DND-41 (cell line): ENCODE measurements around the gene SHLD3.
"Not testable (repeated sequence)": the region's sequence is repeated elsewhere in the genome, so short reads cannot be mapped to it uniquely, and the experiment has no call there.

Source experiments
- ATAC-seq: fragments of 200-7000 bp; cut with Tn5 transposase; 3 replicates; pipeline ENCODE4 v1.9.1; 2021; ENCODE audit warnings: low read depth; ENCODE audit not compliant: insufficient read depth
- DNase-seq: peaks from one replicate; pipeline ENCODE4 v3.0.0-alpha.2; 2020
- H2AFZ ChIP-seq: 2 replicates; pipeline ENCODE4 v1.6.0; 2012; ENCODE audit warnings: low read depth, low read length
- H3K27ac ChIP-seq: 2 replicates; pipeline ENCODE4 v1.5.1; 2012; ENCODE audit warnings: low read length, inconsistent platforms
- H3K27me3 ChIP-seq: fragments of 200-600 bp; sonication (generic); 2 replicates; pipeline ENCODE4 v1.6.0; 2012; ENCODE audit warnings: low read length, mild to moderate bottlenecking, inconsistent platforms; ENCODE audit not compliant: insufficient read depth, poor library complexity
- H3K36me3 ChIP-seq: 2 replicates; pipeline ENCODE4 v1.5.1; 2012; ENCODE audit warnings: low read length, inconsistent platforms; ENCODE audit not compliant: insufficient read depth
- H3K4me1 ChIP-seq: 2 replicates; pipeline ENCODE4 v1.5.1; 2012; ENCODE audit warnings: mild to moderate bottlenecking, low read length; ENCODE audit not compliant: insufficient read depth
- H3K4me2 ChIP-seq: 2 replicates; pipeline ENCODE4 v1.6.0; 2012; ENCODE audit warnings: mild to moderate bottlenecking, moderate library complexity, low read length, inconsistent platforms; ENCODE audit not compliant: insufficient read depth
- H3K4me3 ChIP-seq, 2 experiments: fragments of 200-600 bp in 1 of 2; shearing (Covaris generic) in 1 of 2; 2 replicates each; pipeline ENCODE4 v1.5.1; 2012 to 2016; ENCODE audit warnings: inconsistent platforms in 2 of 2, low read length in 2 of 2, mild to moderate bottlenecking in 2 of 2, low read depth in 1 of 2, moderate library complexity in 1 of 2
- H3K79me2 ChIP-seq: 2 replicates; pipeline ENCODE4 v1.6.0; 2012; ENCODE audit warnings: low read length, inconsistent platforms; ENCODE audit not compliant: insufficient read depth
- H3K9ac ChIP-seq: 2 replicates; pipeline ENCODE4 v1.6.0; 2012; ENCODE audit warnings: low read depth, mild to moderate bottlenecking, inconsistent platforms, low read length, moderate library complexity
- H3K9me3 ChIP-seq: 2 replicates; pipeline ENCODE4 v1.5.1; 2012; ENCODE audit warnings: low read length, moderate library complexity, mild to moderate bottlenecking, inconsistent platforms; ENCODE audit not compliant: insufficient read depth, severe bottlenecking
- H4K20me1 ChIP-seq: 2 replicates; pipeline ENCODE4 v1.6.0; 2012; ENCODE audit warnings: low read length; ENCODE audit not compliant: insufficient read depth
- EZH2 ChIP-seq: IDR thresholded peaks from 3 replicates; pipeline ENCODE4 v1.6.1; 2012; ENCODE audit warnings: borderline replicate concordance, low read depth, mild to moderate bottlenecking, moderate library complexity, low read length, inconsistent platforms; ENCODE audit not compliant: severe bottlenecking
- TF ChIP-seq, protein P1 (sequence below): IDR thresholded peaks from 2 replicates; pipeline ENCODE4 v1.5.1; 2012; ENCODE audit warnings: borderline replicate concordance, low read length, moderate library complexity, mild to moderate bottlenecking; ENCODE audit not compliant: poor library complexity, severe bottlenecking; ENCODE audit errors: extremely low read depth

SHLD3 gene, protein sequence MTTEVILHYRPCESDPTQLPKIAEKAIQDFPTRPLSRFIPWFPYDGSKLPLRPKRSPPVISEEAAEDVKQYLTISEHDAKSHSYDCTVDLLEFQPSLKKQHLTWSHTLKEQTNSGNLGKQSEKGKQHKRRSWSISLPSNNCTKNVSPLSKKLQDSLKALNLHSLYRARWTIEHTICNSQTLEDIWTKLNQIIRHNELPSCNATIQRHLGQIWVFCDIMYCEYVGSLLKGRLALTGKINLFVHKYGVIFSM

DNA sequence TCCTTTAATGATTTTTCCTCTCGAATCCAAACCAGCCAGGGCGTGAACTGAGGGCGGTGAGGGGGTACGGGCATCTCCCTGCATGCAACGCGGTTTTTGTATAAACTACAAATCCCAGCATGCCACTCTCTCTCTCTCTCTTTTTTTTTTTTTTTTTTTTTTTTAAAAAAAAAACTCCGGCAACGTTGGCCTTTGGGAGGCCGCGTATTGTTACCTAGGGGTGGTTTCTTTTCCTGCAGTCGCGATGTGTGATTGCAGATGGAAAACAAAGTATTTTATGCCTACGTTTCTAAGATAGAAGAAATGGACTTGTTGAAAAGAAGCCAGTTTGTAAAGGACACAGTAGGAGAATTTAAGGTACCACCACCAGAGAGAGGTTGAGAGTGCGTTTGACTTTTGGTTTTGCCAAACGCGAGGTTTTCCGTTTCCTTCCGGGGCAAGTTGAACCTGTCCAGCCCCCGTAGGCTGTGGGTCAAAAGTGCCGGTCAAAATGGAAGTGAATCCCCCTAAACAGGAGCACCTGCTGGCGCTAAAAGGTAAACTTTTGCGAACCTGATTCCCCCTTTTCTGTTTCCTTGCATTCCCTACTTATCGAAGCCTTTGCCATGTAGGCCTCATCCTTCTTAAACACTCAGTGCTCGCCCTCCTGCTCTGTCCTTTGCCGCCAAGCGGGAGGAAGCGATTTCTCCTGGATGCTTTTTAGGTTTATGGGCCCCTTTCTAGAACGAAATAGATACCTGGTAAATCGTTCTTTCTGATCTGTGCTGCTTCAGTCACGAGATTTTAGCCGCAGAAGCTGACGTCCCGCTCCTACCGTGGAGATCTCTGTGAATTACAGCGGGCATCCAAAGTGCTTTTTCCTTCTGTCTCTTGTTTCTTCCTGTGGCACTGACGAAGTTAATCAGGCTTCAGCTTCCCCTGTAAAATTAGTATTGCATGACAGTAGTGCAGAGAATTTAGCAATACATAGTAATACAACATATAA lies at the start of gene SHLD3, which contains the start of gene TRAPPC13:
TSS of gene SHLD3 (plus strand) at position 457 of the 985 bp plus-strand sequence. CDS start 4,561 bp downstream, outside the sequence.
TSS of gene TRAPPC13 (plus strand) at position 457 of the 985 bp plus-strand sequence. CDS start at position 491, 34 bp downstream.
- peaks cover 12% of the 10 kb centered on the region for H3K36me3 ChIP-seq
- peak within 1 kb of the TSS; percentile 98 for H3K4me3 ChIP-seq
- ATAC-seq (peak; percentile 75), DNase-seq (peak; percentile 86)
- H2AFZ ChIP-seq, result peak within 1 kb of the TSS; percentile 98
- peak within 1 kb of the TSS; percentile 95 for H3K27ac ChIP-seq
- H3K79me2 ChIP-seq, result peaks cover 93% of the 10 kb centered on the region
- H3K27me3 ChIP-seq, result no peaks in the 10 kb centered on the region
- H4K20me1 ChIP-seq, result no peaks in the 10 kb centered on the region
- peak within 1 kb of the TSS; percentile 88 for H3K4me2 ChIP-seq
- peak within 1 kb of the TSS; percentile 71 for H3K9ac ChIP-seq
- peaks cover 50% of the 10 kb centered on the region for H3K4me1 ChIP-seq
- TF ChIP-seq, protein P1, sequence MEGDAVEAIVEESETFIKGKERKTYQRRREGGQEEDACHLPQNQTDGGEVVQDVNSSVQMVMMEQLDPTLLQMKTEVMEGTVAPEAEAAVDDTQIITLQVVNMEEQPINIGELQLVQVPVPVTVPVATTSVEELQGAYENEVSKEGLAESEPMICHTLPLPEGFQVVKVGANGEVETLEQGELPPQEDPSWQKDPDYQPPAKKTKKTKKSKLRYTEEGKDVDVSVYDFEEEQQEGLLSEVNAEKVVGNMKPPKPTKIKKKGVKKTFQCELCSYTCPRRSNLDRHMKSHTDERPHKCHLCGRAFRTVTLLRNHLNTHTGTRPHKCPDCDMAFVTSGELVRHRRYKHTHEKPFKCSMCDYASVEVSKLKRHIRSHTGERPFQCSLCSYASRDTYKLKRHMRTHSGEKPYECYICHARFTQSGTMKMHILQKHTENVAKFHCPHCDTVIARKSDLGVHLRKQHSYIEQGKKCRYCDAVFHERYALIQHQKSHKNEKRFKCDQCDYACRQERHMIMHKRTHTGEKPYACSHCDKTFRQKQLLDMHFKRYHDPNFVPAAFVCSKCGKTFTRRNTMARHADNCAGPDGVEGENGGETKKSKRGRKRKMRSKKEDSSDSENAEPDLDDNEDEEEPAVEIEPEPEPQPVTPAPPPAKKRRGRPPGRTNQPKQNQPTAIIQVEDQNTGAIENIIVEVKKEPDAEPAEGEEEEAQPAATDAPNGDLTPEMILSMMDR, result no peak
- TF ChIP-seq EZH2, result no peak
- H3K9me3 ChIP-seq, result no peaks in the 10 kb centered on the region

- H3K27ac ChIP-seq, result no peak overlapping the region
- DNase-seq (no peak), ATAC-seq (no peak)
- TF ChIP-seq EZH2, result no peak
- no peaks in the 10 kb centered on the region for H3K27me3 ChIP-seq
- H3K4me1 ChIP-seq, result no peaks in the 10 kb centered on the region
- no peaks in the 10 kb centered on the region for H4K20me1 ChIP-seq
- no peaks in the 10 kb centered on the region for H3K9me3 ChIP-seq
- H3K4me2 ChIP-seq, result no peak overlapping the region
- H3K79me2 ChIP-seq, result peaks cover 2% of the 10 kb centered on the region; the same call in 1 of the 2 replicates
- no peak overlapping the region for H3K9ac ChIP-seq
- no peak overlapping the region for H2AFZ ChIP-seq
- no peak overlapping the region for H3K4me3 ChIP-seq
- H3K36me3 ChIP-seq, result peaks cover 67% of the 10 kb centered on the region
Measured at GRCh38 chr5:65577141-65577540, 47.7 kb upstream of the SHLD3 start.

DNA sequence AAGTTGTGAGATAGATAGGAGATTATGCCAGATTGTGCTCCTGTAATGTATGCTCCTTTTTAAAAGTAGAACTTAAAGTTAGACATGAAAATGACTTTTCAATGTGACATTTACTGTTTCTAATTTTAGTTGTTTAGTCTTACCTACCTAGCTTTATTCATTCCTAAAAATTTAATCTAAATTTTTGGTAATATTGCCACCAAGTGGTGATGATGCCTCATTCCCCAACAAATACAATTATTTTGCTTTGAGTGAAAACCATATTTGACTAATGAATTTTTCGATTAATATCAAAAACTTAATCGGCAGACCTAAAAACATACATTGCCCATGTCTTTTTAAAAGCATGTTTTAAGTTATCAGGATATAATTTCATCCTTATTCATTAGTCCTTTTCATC lies 36.1 kb upstream of the SHLD3 start:
- no peaks in the 10 kb centered on the region for H3K9me3 ChIP-seq
- H3K79me2 ChIP-seq, result no peaks in the 10 kb centered on the region
- H3K4me1 ChIP-seq, result no peaks in the 10 kb centered on the region
- peaks cover 86% of the 10 kb centered on the region for H3K36me3 ChIP-seq
- ATAC-seq, result no peak
- H3K4me3 ChIP-seq, result no peak overlapping the region
- TF ChIP-seq, protein P1, result peak; percentile 27
- TF ChIP-seq EZH2, result no peak
- no peak overlapping the region for H3K4me2 ChIP-seq
- no peak overlapping the region for H2AFZ ChIP-seq
- H3K9ac ChIP-seq, result no peak overlapping the region
- H3K27me3 ChIP-seq, result no peaks in the 10 kb centered on the region
- DNase-seq, result no peak
- no peaks in the 10 kb centered on the region for H4K20me1 ChIP-seq
- H3K27ac ChIP-seq, result no peak overlapping the region

GRCh38 chr5:65601761-65602160 lies 23.1 kb upstream of the SHLD3 start:
- H3K36me3 ChIP-seq, result peaks cover 74% of the 10 kb centered on the region
- not testable (repeated sequence) for DNase-seq, H3K4me3 ChIP-seq

More at GRCh38 chr5:65601761-65602160, 23.1 kb upstream of the SHLD3 start:
- H3K9ac ChIP-seq, ATAC-seq, H2AFZ ChIP-seq, H3K27ac ChIP-seq, H3K4me1 ChIP-seq, H4K20me1 ChIP-seq, H3K79me2 ChIP-seq, H3K9me3 ChIP-seq, H3K27me3 ChIP-seq, H3K4me2 ChIP-seq: not testable (repeated sequence)
